ENCODE measurements around the gene METTL25B. TPM values are rescaled to one million over a fixed set of nuclear protein-coding genes. Genes with fewer than 3 reads are reported as not detected.

The METTL25B gene
- total RNA-seq, 1 donor from 2014 or later, result 13.0 TPM

DNA sequence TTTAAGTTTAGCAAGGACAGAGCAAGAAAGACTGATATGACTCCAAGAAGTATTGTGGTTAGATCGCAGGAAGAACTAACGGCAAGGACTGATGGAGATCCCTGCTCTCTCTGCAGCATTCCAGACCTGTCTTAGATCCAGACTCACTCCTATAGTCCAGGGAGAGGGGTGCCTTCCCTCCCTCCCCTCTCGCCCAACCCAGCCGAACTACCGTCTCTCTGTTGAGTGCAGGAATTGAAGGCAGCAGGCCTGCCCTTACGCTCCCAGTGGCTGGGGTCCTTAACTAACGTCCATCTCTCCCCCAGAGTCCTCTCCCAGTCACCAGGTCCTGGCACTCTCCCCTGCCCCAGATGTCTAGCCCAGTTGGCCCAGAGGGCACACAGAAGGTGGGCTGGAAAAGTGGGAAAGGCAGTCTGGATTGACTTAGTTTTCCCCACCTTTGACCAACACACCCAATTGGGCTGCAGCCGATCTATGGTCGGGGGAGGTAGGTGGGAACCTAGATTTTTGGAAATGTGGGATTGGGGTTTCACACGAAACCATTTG is 24.0 kb upstream of the METTL25B start:
- Histone ChIP-seq H3K4me3 (ENCODE audit: low read depth, low read length) (peak overlapping the region; percentile 31), H3K36me3 (ENCODE audit: control insufficient read depth, insufficient read depth, low read length) (peaks cover 2% of the 10 kb centered on the region), H3K27me3 (ENCODE audit: control insufficient read depth, insufficient read depth, low read length) (no peaks in the 10 kb centered on the region)
- TF ChIP-seq, protein P1, sequence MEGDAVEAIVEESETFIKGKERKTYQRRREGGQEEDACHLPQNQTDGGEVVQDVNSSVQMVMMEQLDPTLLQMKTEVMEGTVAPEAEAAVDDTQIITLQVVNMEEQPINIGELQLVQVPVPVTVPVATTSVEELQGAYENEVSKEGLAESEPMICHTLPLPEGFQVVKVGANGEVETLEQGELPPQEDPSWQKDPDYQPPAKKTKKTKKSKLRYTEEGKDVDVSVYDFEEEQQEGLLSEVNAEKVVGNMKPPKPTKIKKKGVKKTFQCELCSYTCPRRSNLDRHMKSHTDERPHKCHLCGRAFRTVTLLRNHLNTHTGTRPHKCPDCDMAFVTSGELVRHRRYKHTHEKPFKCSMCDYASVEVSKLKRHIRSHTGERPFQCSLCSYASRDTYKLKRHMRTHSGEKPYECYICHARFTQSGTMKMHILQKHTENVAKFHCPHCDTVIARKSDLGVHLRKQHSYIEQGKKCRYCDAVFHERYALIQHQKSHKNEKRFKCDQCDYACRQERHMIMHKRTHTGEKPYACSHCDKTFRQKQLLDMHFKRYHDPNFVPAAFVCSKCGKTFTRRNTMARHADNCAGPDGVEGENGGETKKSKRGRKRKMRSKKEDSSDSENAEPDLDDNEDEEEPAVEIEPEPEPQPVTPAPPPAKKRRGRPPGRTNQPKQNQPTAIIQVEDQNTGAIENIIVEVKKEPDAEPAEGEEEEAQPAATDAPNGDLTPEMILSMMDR (IDR thresholded peaks at IDR 0.05; ENCODE audit: insufficient read depth, low read length, poor library complexity, severe bottlenecking), result no peak
- no peak for DNase-seq (ENCODE audit: low read depth)

- peak overlapping the region; percentile 31 for H3K4me3 ChIP-seq (ENCODE audit: low read depth, low read length)
- DNase-seq (ENCODE audit: low read depth), result no peak
- TF ChIP-seq, protein P1 (IDR thresholded peaks at IDR 0.05; ENCODE audit: insufficient read depth, low read length, poor library complexity, severe bottlenecking), result no peak
- H3K36me3 ChIP-seq (ENCODE audit: control insufficient read depth, insufficient read depth, low read length), result peaks cover 2% of the 10 kb centered on the region
- H3K27me3 ChIP-seq (ENCODE audit: control insufficient read depth, insufficient read depth, low read length), result no peaks in the 10 kb centered on the region
Measured at GRCh38 chr1:156704930-156705320, 23.3 kb upstream of the METTL25B start.

- Histone ChIP-seq H3K4me3 (ENCODE audit: low read depth, low read length) (peak within 1 kb of the TSS; percentile 31), H3K27me3 (ENCODE audit: control insufficient read depth, insufficient read depth, low read length) (no peaks in the 10 kb centered on the region), H3K36me3 (ENCODE audit: control insufficient read depth, insufficient read depth, low read length) (no peaks in the 10 kb centered on the region)
- DNase-seq (ENCODE audit: low read depth), result no peak
- TF ChIP-seq, protein P1 (IDR thresholded peaks at IDR 0.05; ENCODE audit: insufficient read depth, low read length, poor library complexity, severe bottlenecking), result no peak
Measured at GRCh38 chr1:156705321-156705917, 22.9 kb upstream of the METTL25B start, which contains the start of gene CRABP2. TSS of gene CRABP2 (minus strand) at chr1:156705583. CDS start at chr1:156705446, 137 bp downstream.

- Histone ChIP-seq H3K27me3 (ENCODE audit: control insufficient read depth, insufficient read depth, low read length) (no peaks in the 10 kb centered on the region), H3K4me3 (ENCODE audit: low read depth, low read length) (peak overlapping the region; percentile 31), H3K36me3 (ENCODE audit: control insufficient read depth, insufficient read depth, low read length) (no peaks in the 10 kb centered on the region)
- TF ChIP-seq, protein P1 (IDR thresholded peaks at IDR 0.05; ENCODE audit: insufficient read depth, low read length, poor library complexity, severe bottlenecking), result peak; percentile 91
- no peak for DNase-seq (ENCODE audit: low read depth)
Measured at GRCh38 chr1:156705918-156706656, 22.2 kb upstream of the METTL25B start.

GRCh38 chr1:156706657-156707416 is 21.4 kb upstream of the METTL25B start:
- Histone ChIP-seq H3K4me3 (ENCODE audit: low read depth, low read length) (peak overlapping the region; percentile 21), H3K36me3 (ENCODE audit: control insufficient read depth, insufficient read depth, low read length) (no peaks in the 10 kb centered on the region), H3K27me3 (ENCODE audit: control insufficient read depth, insufficient read depth, low read length) (no peaks in the 10 kb centered on the region)
- DNase-seq (ENCODE audit: low read depth), result no peak
- TF ChIP-seq, protein P1 (IDR thresholded peaks at IDR 0.05; ENCODE audit: insufficient read depth, low read length, poor library complexity, severe bottlenecking), result no peak
